HG03135 (cell line): ENCODE results near the gene TBXA2R.
"Not testable (repeated sequence)": the region's sequence is repeated elsewhere in the genome, so short reads cannot be mapped to it uniquely, and the experiment has no call there.

Experiments
- ATAC-seq: cut with Tn5 transposase; IDR thresholded peaks from one replicate; pipeline ENCODE4 v1.9.1; 2021; ENCODE audit warnings: mild to moderate bottlenecking, moderate library complexity; ENCODE audit not compliant: unreplicated experiment

TBXA2R gene

DNA sequence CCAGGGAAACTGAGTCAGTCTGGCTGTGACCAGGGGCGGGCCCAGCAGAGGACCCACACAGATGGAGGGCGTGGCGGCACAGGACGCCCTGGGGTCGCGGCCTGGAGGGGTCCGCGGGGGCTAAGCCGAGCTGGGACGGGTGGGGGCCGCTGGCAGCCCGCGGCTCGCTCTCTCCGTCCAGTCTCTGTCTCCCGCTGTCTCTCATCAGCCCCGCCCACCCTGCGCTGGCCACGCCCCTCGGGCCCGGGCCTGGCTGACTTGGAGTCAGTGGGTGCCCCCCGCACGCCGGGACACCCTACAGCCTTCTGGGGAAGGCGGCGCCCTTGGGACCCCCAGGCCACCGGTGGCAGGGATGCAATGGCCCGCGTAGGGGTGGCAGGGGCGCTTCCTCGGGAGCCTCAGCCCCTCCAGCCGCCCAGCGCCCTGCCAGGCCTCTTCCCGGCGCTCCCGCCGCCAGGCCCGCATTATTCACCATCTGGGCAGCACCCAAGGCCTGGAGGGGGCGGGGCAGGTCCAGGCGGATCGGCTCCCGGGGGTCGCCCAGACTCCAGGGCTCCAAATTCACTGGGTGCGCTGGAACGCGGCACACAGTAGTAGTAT lies at the start of gene TBXA2R:
Gene TBXA2R (minus strand): TSS at position 186 of the 600 bp plus-strand sequence. CDS start 6,241 bp downstream, outside the sequence.
- ATAC-seq = no peak

DNA sequence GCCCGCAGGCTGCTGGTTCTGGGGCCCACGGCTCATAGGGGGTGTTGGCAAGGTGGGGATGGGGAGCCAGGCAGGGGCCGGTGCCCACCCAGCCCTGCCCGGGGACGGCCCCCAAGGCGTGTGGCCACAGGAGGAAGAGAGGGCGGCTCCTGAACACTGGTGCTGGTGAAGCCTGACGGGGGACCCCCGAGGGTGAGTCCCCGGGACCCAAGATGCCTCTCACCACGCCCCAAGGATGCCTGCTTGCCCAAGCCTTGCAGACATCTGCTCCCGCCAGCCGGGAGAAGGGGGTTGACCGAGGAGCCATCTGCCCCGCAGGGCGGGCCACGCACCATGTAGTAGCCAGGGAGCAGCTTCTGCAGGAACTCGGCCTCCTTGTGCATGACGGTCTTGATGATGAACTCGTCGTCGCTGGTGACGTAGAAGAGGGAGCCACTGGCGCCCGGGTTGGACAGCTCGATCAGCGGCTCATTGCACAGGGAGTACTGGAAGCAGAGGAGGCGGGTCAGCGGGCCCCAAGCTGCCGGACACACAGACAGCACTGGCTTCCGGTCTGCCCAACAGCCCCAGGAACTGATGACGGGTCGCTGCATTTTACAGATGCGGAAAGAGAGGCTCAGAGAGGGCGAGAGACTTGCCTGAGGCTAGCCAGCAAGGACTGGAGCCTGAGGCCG lies 49.5 kb upstream of the TBXA2R start:
- ATAC-seq = no peak

DNA sequence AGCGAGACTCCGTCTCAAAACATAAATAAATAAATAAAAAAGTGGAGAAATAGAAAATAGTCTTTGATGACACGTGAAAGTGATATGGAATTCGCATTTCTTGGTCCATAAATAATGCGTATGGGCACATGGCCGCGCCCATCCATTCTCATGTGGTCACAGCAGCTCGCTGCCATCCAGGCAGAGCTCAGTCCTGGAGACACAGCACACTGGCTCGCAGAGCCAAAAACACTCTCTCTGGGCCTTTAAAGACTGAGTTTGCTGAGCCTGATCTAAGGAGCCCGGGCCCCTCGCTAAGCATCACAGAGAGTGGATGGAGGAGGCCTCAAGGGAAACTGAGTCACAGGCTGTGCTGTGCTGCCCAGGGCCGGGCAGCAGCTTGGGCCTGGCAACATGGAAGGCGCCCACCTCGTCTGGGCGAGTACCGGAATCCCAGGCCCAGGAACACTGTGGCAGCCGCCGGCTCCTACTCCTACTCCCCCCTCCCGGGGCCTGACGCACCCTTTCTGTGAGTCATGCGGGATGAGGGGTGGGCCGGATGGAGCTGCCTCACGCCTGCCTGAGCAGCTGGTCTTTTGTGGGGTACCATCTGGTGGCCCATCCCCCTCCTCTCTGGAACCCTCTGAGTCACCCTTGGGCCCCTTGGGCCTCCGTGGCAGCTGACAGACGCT lies 48.9 kb upstream of the TBXA2R start:
- no peak for ATAC-seq

DNA sequence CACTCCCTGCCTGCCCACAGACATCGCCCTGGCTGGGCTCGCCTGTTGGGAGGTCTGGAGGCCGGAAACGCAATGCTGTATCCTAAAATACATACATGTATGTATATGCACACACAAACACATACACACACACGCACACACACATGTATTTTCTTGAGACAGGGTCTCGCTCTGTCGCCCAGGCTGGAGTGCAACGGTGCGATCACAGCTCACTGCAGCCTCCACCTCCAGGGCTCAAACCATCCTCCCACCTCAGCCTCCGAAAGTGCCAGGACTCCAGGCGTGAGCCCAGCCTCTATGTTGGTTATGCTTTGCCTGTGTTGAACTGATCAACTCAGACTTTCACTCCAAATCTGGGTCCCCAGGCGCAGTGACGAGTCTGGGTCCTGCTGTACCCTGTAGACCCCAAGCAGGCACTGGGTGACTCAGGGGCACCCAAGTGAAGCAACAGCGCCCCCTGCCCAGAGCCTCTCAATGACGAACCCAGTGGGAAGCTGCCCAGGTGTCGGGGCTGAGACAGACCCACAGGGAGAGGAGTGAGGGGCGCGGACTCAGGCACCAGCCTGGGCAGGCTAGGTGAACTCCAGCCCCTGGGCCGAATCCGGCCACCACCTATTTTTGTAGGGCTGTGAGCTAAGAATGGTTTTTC lies 47.3 kb upstream of the TBXA2R start:
- ATAC-seq = no peak

DNA sequence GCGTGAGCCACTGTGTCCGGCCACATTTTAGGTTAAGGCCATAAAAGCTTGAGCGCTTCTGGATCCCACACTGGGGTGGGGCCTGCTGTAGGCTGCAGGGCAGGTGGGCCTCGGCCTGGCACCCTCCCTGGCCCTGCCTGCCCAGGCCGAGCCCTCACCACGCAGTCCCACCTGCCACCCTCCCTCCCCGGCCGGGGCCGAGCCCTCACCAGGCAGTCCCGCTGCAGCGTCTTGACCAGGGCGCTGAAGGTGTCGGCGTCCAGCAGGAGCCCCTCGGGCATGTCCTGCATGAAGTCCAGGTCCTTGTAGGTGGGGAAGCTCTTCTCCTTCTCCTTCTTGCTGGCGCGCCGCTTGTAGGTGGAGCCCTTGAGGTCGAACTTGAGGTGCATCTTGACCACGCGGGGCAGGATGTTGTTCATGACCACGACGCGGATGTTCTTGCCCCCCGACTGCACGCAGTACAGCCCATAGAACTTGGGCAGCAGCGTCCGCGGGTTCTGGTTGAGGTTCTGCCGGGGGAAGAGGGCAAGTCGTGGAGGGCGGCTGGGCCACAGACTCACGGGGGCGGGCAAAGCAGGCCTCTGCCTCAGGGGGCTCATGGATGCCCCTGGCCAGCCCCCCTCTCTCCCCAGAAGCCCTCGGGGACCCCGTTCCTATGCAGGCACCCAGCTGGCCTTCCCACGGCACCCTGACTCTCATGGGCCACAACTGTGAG lies 46.6 kb upstream of the TBXA2R start:
- no peak for ATAC-seq

DNA sequence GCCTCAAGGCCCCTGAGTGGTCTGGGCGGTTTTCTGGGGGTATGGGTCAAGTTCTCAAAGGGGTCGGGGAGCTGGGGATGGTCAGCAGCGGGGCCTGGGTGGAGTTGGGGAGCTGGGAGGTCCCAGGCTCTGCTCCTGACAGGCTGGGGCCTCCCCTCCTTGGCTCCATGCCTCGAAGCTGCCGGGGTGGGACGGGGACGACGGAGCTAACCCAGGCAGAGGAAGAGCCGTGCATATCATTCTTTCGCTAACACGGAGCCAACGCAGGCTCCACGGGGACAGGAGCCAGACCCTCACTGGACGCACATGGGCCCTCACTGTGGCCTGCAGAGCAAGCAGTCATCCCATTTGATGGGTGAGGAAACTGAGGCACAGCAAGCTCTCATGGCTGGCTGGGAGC lies 45.7 kb upstream of the TBXA2R start:
- ATAC-seq = no peak

DNA sequence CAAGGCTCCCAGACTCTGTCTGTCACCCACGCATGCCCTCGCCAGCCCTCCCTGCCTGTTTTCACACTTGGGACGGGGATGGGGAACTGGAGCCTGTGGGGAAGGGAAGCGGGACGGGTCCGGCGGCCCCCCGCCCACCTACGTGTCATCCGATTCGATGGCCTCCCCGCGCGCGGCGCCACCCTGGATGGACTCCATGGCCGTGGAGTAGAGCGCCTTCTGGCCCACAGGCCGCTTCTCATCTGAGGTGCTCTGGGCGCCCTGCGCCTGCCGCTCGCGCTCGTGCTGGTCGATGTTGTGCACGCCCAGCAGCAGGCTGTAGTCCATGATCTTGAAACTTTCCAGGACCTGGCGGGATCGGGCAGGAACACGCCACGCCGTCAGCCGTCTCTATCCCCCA lies 45.0 kb upstream of the TBXA2R start:
- ATAC-seq = no peak

DNA sequence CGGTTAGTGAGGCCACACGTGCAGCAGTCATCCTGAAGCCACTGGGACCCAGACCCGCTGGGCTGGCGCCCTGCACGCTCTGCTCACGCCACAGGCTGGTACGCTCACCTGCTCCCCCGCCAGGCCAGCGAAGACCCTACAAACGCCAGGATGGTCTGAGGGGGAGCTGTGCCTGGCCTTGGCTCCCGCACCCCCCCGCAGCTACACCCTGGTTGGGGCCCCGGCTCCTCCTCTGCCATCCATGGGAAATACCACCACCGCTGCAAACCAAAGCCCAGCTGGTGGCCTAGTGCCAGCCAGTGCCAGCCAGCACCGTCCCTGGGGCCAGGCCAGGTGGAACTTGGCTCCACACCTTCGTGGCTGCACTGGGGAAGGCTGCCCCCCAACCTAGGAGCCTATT lies 43.2 kb upstream of the TBXA2R start:
- no peak for ATAC-seq

DNA sequence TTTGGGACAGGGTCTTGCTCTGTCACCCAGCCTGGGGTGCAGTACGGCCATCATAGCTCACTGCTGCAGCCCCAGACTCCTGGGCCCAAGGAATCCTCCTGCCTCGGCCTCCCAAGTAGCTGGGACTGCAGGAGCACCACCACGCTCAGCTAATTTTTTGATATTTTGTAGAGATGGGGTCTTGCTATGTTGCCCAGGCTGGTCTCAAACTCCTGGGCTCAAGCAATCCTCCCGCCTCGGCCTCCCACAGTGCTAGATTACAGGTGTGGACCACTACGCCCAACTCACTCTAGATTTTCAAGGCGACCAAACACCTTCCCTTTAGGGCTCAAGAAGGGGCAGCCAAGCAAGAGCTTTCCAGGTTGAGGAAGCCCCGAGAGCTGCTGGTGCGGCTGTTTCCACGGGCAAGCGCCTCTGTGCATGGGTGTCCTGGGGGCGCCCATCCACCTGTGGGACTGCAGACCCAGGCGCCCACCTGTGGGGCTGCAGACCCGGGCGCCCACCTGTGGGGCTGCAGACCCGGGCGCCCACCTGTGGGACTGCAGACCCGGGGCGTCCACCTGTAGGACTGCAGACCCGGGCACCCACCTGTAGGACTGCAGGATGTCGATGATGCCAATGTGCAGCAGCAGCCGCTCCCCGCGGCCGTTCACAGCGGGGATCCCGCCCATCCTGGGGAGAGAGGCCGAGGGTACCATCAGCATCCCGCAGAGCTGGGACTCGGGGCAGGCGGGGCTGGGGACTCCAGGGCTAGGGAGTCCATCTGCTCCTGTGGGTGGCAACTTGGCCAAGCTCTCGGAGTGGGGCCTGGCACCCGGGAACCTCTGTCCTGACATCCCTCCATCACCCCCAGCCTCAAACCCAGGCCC lies 41.6 kb upstream of the TBXA2R start:
- ATAC-seq = no peak

DNA sequence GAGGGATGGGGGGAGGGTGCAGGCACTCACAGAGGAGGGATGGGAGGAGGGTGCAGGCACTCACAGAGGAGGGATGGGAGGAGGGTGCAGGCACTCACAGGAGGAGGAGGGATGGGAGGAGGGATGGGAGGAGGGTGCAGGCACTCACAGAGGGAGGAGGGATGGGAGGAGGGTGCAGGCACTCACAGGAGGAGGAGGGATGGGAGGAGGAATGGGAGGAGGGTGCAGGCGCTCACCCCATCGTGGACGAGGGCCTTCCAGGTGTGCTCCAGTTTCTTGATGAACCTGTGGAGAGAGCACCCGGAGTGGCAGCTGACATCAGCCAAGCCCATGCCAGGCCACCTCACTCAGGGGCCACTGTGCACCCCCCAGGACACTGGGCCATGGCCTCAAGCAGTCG lies 40.4 kb upstream of the TBXA2R start:
- ATAC-seq = not testable (repeated sequence)

DNA sequence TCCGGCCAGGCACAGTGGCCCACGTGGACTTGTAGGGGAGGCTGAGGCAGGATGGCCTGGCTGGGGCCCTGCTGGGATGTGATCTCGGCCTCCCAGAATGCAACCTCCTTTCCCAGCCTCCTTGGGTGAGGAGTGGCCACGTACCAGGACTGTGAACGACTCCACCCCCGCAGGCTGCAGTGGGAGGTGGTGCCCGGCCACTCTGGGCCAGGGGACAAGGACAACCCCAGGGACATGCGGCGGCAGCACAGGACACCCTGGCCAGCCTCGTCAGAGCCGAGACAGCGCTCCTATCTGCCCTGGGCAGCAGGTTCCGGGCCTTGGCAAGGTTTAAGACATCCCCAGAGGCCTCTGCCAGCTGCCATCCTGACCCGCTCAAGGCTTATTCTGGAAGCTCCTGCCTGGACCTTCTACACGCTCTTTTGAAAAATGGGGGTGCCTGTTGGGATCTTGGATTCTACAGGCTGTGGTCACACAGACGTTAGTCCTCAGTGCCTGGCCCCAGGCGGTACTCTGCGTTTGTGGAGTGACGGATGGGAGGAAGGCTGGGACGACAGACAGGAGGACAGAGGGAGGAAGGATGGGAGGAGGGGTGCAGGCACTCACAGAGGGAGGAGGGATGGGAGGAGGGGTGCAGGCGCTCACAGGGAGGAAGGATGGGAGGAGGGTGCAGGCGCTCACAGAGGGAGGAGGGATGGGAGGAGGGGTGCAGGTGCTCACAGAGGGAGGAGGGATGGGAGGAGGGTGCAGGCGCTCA lies 39.8 kb upstream of the TBXA2R start:
- ATAC-seq = no peak

DNA sequence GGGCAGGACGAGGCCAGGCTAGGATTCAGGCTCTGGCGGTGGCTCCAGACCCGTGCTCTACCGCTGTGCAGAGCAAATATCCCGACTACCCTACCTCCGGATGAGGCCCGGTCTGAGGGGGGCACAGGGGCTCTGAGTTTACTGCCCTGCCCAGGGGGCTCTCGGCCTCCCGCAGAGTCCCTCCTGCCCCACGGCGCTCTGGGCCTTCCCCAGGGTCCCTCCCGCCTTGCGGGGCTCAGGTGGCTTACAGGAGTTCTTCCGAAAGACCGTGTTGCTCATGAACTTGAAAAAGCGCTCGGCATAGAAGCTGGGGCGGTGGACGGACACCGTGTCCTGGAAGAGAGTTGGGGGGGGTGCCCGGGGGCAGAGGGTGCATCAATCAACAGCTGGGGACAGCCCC lies 39.1 kb upstream of the TBXA2R start:
- ATAC-seq = no peak

DNA sequence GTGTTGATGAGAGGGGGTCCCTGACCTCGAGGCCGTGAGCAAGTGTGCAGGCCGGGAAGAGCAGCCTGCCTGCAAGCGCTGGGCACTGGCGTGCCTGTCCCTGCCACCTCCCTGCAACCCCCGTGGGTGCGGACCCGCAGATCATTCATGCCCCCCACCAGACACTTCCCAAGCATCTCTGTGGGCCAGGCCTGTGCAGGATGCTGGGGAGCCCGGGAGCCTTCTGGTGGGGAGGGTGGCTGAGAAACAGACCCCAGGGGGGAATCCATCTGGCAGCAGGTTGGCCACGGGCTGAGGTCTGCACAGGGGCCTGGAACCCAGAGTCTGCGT lies 38.4 kb upstream of the TBXA2R start:
- no peak for ATAC-seq

DNA sequence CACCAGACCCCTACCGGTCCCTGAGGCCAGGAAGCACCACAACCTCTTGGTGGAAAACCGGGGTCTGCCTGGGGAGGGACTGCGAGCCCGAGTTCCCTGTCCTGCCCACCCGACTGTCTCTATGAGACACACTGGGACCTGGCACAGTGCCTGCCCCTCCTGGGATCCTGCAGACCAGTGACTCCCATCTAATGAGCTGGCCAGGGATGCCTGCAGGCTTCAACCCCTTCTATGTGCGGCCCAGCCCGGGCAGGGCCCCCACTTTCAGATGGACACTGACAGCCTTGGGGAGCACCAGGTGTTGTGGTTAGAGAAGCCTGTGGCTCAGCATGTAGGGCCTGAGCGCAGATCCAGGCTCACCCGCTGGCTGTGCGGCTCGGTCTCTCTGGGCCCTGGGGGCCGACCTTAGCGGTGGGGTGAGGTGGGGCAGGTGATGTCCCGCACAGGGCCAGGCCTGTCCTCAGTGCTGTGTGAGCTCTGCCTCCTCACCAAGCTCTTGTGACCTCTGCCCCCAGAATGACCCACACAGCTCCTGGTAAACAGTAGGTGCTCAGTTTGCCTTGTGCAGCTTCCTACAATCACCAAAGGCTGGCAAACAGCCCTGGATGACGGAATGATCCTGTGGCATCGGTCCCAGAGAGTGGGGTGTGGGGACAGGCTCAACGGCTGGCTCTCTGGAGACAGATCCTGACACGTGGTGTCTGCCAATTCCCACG lies 37.8 kb upstream of the TBXA2R start:
- no peak for ATAC-seq

DNA sequence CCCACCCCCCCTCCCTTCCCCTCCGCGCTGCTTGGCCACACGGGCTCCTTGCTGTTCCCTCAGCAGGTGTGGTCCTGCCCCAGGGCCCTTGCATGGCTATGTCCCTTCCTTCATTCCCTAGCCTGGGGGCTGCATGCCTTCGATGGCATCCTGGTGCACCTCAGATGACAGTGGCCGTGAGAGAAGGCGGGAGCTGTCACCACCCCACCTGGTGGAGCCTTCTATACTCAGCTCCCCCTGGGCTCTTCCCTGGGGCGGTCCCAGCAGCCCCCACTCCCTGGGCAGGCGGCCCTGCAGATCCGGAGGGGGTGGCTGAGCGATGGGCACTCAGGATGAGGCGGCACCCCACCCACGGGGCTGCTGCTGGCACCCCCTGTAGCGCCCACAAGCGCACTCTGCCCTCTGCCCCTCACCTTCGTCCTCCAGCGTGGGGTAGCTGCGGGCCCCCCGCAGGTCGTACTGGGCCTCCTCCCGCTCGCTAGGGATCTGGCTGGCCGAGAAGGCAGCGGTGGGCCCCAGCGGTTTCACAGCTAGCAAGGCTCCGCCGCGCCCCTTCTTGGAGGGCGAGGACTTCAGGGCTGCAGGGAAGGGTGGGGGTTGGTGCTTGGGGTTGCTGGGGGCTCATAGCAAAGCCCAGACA lies 37.1 kb upstream of the TBXA2R start:
- ATAC-seq = no peak

DNA sequence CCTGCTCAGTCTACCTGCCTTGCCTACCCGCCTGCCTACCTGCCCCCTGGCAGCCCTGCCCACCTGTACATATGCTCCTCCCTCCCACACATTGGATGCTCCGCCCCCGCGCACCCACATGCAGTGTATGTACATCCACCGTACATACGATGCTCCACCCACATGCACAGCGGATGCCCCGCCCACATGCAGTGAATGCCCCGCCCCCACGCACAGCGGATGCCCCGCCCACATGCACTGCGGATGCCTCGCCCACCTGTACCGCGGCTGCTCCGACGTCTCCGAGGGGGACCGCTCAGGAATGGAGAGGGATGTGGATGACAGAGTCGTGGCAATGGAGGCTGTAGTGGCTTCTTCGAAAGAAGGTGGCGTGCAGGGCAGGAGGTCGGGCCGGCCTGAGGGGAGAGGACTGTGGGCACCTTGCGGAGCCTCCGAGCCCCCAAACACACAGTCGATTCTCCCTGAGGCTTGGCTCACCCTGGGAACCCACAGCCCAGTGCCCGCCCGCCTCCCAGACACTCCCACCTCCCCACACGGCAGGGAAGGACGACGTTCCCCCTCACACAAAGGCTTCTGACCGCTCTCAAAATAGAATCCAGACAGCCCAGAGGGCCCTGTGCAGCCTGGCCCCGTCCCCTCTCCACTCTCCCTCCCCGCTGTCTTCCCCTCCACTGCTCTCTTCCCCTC lies 36.5 kb upstream of the TBXA2R start:
- ATAC-seq = no peak

DNA sequence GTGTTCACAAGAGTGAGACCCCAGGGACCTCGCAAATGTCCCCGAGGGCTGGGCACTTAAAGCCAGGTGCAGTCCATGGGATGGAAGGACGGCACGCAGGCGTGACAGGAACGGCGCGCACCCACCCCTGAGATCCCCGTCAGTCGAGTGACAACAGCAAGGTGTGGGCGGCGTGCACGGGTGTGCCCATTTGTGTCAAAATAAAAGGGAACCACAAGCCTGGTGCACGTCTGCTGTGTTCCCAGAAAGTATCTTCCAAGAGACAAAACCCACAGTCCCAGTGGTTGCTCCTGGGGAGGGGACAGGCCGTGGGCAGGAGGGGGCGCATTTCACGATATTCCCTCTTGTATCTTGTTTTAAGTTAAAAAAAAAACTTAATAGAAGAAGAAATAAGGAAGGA lies 35.6 kb upstream of the TBXA2R start:
- ATAC-seq = no peak
